ENCODE data around the gene POLN.

- TF ChIP-seq CTCF (optimal IDR thresholded peaks at IDR 0.05 in 1 of 3, IDR thresholded peaks at IDR 0.05 in 1 of 3, conservative IDR thresholded peaks at IDR 0.05 in 1 of 3; ENCODE audit: extremely low read depth in 1 of 3, insufficient read depth in 2 of 3, low read length in 3 of 3) (no peak), EZH2 (IDR thresholded peaks at IDR 0.05; ENCODE audit: low read length) (no peak)
Observed at GRCh38 chr4:2290974-2291704, 49.2 kb upstream of the POLN start.

All from keratinocyte (primary cell).